Right lung (tissue), 5 donors: ENCODE data around the gene FHL2. TPM values are rescaled to one million over a fixed set of nuclear protein-coding genes. Genes with fewer than 3 reads are reported as not detected.
"Not testable (repeated sequence)": the region's sequence is repeated elsewhere in the genome, so short reads cannot be mapped to it uniquely, and the experiment has no call there.

Experiments used
- DNase-seq, 2 donors: peaks; one replicate each; pipeline ENCODE4 v3.0.0-alpha.2; 2013
- polyA plus RNA-seq, 5 donors: library from polyadenylated mRNA; unstranded; fragments of 120-200 nt; gene quantifications; one replicate each; pipeline versions ENCODE4 v1.2.1 to v1.2.3, GENCODE V29; 2013; ENCODE audit warnings: inconsistent platforms in 1 of 5, low replicate concordance in 1 of 5; ENCODE audit not compliant: insufficient read length in 5 of 5, insufficient read depth in 1 of 5

The FHL2 gene
- polyA plus RNA-seq, 5 donors = 5.2 to 8.0 (median 6.8) TPM

DNA sequence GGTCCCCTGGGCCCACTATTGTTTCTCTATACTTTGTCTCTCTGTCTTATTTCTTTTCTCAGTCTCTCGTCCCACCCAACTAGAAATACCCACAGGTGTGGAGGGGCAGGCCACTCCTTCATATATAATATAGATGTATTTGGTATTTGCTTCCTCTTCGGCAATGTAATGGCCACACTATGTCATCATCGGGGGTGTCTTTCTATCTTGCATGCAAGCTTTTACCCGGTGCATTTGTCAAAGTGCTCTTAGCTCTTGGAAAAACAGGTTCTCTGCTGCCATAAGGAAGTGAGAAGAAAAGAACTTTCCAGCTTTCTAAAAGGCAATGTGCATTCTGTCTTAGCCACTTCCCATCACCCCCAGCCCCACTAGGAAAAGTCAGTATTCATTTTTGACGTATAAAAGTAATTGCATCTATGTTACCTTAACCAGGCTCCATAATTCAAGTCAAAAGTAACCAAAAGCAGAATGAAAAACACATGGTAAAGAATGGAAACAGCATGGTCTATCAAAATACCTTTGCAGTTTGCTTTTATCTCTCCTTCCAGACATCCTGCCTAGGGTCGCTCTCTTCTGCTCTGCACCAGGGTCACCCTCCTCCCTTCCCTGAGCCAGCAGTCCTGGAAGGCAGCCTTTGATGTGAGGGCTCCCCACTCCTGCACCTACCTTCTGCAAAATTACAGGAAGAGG is 27.2 kb upstream of the FHL2 start:
- no peak for DNase-seq

DNA sequence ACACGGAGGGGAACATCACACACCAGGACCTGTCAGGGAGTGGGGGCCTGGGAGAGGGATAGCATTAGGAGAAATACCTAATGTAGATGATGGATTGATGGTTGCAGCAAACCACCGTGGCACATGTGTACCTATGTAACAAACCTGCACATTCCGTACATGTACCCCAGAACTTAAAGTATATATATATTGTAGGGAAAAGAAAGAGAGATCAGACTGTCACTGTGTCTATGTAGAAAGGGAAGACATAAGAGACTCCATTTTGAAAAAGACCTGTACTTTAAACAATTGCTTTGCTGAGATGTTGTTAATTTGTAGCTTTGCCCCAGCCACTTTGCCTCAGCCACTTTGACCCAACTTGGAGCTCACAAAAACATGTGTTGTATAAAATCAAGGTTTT is 26.0 kb upstream of the FHL2 start:
- DNase-seq = not testable (repeated sequence)

DNA sequence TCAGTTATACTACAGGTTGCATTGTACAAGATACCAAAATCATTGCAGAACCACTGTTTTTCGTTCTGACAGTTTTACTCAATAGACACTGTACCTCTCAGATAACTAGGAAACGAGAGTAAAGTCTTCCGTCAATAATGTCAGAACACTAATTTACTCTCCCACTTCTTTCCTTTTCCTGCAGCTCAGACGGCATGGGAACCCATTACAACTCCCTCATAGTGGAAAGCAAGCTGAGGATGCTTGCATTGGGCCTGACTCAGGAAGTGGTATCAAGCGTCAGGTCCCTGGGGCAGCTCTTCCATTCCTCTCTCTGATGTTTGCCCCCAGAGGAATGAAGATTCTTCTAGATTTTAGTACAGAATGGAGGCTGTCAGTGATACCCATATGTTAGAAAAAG is 23.9 kb upstream of the FHL2 start:
- DNase-seq = no peak

DNA sequence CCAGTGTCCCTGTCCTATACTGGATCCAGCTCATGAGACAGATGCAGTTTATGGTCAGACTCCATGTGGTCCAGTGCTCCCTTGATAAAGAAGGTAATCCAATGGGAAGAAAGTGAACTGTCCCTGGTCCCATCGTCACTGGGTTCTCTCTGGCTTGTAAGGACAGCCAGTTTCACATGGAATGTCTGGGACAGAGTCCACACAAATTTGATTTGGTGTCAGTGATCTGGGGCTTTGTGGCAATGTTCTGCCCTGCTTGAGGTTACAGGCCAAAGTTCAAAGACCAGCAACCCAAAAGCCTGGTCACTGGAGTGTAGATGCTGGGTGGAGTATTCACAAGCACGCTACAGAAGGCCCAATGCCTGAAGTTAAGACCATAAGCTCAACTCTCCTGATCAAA is 22.2 kb upstream of the FHL2 start:
- DNase-seq = no peak

DNA sequence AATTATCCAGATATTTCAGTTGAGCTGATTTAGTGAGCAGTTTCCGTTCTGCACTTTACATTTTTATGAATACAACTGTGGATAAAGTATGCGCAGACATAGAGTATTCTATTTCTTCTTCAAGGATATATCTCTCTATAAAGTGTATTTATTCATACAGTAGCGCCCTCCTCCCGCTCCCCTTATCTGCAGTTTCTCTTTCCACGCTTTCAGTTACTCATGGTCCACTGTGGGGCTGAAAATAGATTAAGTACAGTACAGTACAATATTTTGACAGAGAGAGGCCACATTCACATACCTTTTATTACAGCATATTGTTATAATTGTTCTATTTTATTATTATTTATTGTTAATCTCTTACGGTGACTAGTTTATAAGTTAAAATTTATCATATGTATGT is 19.7 kb upstream of the FHL2 start:
- DNase-seq = no peak

DNA sequence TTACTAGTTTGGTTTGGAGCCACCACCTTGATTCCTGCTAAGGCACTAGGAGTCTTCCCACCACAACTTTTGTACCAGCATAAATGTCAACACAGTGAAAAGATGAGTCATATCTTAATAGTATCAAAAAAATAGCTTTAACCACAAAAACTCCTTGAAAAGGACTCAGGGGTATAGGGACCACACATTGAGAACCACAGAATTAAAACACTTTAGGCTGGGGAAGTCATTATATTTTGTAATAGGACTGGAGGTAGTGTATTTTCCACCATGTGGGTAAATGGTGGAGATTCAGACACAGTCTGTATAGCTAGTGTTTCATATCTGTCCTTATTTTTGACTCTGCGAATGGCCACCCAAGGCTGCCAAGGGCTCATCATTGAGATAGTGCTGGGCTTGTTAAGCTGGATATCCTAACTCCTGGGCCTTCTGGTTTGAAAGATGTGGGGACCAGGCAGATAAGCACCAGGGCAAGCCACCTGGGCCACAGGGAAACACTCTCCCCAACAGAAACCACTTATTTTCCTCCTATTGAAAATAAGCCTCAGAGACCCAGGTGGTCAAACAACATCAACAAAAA is 19.1 kb upstream of the FHL2 start:
- DNase-seq = no peak

DNA sequence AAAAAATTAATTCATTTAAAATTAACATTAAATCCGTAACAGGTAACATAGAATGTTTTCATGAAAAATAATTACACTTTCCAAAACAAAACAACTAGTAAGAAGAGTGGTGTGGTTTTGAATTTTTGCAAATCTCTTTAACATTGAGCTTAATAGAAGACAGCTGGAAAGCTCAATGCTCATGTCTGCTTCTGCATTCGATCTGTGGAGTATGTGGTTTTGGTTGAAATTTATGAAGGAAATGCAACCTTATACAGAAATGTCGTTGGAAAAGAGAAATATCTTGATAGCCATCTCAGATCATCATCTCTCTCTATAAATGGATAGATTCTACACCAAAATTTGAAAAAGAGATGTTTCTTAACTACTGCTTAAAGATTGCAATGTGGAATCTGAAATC is 17.3 kb upstream of the FHL2 start:
- DNase-seq = no peak

DNA sequence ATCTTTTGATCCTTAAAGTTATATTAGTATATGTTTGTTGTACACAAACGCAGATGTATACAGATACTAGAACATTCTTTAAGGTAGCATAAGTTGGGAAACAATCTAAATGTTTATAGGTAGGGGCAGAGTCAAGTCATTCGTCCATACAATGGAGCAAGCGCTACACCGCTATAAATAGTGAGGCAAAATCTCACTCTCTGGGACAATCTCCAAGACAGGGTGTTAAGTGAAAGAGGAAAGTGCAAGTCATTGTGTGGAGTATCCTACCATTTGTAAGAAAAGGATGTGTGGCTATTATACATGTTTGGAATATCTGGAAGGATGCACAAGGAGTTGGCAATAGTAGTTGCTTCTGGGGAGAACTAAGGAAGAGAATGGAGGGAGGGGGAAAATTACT is 16.2 kb upstream of the FHL2 start:
- no peak for DNase-seq

DNA sequence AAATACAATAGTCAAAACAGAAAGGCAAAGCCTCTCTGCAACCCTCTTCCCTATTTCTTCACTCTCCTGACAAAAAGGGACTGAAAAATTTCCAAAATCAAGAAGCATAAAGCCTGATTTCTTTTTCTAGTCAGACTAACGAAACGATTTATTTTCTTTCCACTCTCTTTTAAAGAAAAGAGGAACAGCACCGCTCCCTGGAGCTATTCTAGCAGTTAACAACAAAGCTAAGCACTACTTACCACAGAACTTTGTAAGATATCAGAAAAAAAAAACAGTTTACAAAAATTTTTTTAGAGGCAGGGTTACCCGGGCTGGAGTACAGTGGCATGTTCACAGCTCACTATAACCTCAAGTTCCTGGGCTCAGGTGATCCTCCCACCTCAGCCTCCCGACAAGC is 14.4 kb upstream of the FHL2 start:
- no peak for DNase-seq

DNA sequence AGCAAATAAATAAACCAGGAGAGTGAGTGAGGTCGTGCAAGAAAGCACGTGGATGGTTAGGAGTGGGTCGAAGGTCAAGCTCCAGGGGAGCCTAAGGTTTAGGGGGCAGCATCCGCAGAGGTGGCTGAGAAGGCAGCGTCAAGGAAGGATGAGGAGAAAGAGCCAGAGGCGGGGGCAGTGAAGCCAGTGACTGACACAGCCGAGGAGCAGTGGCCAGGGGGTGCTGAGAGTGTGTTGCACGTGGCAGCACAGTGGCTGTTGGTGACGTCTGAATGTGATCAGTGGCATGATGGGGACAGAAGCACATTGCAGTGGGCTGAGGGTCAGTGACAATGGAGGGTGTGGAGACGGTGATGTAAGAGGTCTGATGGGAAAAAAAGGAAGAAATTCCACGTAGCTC is 13.7 kb upstream of the FHL2 start:
- no peak for DNase-seq

DNA sequence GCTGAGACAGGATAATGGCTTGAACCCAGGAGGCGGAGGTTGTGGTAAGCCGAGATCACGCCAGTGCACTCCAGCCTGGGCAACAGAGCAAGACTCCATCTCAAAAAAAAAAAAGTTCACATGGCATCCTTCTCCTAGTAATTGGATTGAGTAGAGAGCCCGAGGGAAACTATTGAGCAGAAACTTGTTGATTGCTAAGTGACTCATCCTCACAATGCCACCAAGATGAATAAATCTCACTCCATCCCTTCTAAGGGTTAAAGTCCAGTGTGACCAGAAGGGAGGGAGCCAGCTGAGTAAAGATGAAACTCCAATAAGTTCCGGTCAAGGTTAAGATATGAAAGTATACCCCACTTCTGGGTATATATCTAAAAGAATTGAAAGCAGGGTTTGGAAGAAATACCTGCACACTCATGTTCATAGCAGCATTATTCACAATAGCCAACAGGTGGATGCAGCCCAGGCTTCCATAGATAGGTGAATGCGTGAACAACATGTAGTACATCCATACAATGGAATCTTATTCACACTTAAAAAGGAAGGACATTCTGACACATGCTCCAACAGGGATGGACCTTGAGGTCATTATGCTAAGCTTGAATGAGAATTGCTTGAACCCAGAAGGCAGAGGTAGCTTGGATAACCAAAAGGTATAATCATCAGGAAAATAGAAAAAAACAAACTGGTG is 13.0 kb upstream of the FHL2 start:
- DNase-seq = no peak

DNA sequence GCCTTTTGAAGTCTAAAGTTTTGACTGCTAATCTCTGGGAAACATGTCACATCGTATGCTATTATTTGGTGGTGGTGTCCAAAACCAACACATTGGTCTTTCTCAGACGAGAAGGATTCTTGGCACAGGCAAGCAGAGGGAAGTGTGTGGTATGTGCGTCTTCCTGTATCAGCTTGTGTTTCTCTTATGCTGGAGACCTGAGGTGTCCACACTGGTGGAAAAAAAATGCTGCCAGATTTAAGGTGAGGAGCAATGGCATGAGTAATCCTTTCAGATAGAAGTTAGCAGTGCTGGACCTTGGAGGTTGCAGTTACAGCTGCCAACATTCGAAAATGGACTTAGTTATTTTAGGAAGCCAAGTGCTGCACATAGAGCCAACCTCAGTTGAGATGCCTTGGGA is 11.7 kb upstream of the FHL2 start:
- no peak for DNase-seq

DNA sequence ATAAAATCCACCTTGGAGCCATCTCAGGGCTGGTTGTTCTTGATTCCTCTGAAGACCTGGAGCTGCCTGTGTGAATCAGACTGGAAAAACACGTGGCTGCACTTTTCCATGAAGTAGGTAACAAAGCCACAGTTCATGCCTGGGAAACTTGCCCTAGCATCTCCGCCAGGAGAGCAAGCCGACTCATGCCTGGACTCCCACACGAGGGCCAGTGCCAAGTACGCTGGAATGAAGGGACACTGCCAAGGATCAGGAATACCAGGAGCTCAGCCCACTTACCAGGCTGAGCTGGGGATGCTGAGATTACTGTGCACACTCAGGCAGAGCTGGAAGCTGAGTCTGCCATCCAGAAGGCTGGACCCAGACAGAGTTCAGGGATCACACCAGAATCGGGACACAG is 10.9 kb upstream of the FHL2 start:
- no peak for DNase-seq

DNA sequence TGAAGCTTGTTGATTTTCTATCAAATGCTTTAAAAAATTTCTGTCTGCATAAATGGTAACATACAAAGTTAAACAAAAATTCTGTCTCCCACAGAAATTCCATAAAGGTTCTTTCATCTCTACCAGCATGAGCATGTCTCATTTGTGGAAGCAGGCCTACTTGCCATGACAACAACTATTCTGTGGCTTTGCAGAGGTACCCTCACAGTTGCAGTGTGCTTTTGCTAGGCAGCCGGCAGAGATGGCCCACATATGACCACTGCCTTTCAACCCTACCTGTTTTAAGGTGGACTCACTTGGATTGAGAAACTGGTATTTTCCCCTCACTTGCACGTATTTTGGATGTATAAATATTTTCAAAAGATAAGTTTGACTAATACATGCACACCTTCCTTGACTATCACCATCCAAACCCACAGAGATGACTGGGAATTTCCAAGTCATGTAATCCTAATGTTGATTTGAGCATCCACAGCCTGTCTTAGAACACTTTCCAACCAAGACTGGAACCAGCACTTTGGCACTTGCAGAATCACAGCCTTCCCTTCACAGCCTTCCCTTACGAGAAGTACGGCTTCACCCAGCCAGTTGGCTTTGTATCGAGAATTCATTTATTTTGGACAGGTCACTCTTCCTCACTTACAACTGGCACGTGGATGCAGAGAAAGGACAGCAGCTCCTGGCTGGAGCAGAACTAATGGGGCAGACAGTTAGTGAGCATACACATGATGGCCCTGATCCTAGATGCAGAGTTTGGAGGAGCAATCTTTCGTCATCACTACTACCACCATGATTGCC is 9.3 kb upstream of the FHL2 start:
- no peak for DNase-seq

DNA sequence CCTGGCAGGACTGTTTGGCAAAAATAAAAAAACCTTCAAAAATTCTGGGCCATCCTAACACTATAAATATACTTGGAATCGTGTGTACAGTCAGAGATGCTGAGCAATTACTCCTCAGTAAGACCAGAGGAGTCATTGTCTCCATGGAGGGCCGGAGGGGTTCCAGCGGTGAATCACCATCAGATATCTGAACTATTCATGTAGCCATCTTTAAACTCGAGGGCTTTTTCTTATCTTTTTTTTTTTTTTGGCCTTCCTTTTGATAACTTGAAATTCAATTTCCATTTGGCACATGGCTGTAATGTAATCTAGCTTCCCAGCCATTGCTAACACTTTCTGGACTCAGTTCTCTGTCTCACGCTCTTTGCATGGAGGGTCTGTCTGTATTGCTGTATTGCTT is 7.4 kb upstream of the FHL2 start:
- DNase-seq = no peak

DNA sequence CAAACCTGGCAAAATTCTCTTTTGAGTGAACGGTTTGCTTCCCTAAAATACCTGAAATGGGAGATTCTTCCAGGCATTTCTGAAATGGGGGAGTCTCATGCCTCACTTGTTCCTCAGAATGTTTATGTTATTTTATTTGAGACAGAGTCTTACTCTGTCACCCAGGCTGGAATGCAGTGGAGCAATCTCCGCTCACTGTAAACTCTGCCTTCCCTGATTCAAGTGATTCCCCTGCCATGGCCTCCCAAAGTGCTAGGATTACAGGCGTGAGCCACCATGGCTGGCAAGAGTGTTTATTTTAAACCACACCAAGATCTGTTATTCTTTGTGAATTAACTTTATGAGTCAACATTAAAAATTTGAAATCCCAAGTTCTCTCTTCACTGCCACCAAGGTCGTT is 6.4 kb upstream of the FHL2 start:
- DNase-seq = no peak

DNA sequence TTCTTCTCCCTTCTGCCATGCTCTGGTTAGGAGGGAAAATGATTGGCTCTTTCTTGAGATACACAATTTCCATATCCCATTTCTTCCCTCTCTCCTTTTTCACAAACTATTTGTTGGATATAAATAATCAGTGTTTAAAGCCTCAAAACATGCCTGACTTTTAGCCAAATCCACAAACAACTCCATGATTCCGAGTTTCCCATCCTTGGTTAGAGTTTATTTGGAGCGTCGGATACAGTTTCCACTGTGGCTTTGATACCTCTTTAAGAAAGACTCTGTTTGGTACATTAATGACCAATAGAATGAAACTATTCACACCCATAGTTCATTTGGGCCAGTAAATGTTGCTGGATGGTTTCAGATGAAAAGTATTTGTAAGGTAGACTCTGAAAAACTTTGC is 5.9 kb upstream of the FHL2 start:
- no peak for DNase-seq

DNA sequence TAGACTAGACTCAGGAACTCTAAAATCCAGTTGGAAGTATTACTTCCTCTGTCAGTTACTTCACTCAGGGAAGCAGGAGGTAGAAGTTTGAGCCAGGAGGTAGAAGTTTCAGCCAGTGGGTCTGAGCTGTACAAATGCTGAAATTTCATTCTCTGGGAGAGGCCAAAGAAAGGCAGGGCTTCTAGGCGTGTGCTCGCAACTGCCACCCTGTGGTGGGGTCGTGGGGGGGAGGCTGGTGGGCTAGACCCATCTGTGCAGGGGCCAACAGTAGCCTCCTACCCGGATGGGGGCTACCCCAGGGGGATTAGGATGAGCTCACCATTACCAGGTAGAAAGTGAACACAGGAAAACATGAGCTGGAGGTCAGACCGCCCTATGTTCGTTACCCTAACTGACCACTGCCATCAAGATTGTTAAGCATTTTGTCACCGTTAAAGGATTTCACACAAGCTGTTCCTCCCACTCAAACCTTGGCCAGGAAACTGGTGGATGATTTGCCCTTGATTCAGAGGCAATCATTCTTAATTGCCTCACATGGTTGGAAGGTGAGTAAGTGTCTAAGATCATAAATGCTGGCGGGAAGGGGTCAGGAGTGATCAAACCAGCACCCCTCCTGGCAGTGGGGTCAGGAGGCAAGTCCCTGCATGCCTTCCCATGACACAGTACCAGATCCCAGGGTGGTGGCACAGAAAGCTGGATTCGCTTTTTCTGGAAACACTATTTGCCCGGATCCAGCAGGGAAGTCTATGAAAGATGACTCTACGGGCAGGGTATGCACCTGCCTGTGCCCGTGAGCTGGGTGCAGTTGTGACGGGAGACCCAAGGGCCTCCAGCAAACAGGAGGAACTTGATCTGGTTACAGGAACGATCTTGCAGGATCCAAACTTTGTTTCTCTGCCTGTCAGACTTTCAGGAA is 5.2 kb upstream of the FHL2 start:
- DNase-seq = no peak

DNA sequence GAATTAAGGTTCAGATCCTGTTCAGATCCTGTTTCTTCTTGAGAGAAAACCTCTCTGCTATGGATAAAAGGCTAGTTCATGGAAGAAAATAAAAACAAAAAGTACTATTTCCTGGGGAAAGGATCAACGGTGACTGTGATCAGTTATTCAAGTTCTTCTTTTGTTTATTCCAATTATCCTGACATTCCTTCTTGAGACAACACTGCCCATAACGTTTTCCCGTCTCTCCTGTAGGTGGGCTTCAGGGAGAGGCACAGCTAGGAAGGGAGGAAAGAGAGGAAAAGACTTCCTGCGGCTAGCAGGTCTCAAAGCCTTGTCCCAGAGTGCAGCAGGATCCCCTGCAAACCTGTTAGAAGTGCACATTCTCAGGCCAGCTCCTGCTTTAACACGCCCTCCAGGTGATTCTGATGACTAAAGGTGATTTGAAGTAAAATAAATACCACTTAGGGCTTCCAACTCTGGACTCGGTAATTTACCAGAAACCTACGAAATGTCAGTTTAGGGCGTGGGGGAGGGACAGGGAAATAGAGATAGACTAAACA is 4.5 kb upstream of the FHL2 start:
- DNase-seq = no peak

DNA sequence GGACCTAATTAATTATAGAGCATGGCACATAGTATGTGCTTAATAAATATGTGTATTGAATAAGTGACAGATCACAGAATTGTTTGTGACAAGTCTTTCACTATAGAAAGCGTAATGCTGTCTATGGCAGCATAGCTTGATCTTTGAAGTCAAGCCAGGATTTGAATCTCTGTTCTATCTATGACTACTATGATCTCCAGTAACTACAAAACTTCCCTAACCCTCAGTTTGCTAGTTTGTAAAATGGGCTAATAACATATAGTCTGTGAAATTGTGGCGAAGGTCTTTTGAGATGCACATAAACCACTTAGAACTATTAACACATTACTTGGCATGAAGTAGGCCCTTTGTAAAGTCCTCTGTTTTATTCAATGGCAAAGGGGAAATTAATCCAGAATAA is 4.0 kb upstream of the FHL2 start:
- no peak for DNase-seq

DNA sequence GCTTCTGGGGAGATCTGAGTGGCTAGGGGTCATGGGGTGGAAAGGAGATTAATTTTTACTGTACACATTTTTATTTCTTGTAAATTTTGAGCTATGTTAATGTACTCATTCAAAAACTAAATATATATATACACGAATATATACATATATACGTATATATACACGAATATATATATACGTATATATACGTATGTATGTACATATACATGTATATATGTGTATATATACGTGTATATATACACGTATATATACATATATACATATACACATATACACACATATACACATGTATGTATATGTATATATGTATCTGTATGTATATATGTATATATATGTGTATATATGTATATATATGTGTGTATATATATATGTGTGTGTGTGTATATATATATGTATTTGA is 3.0 kb upstream of the FHL2 start:
- DNase-seq = no peak
